Neural progenitor cell (in vitro differentiated cells): ENCODE results near the gene PUM1. TPM values are rescaled to one million over a fixed set of nuclear protein-coding genes. Genes with fewer than 3 reads are reported as not detected.

Experiments used
- DNase-seq: peaks from one replicate; pipeline ENCODE4 v3.0.0-alpha.2; 2016; ENCODE audit warnings: low spot score
- H2AFZ ChIP-seq: fragments of 200-600 bp; sonication (generic); replicated peaks from 2 replicates; pipeline ENCODE4 v1.6.1; 2016; ENCODE audit warnings: antibody characterized with exemption
- H3F3A ChIP-seq: fragments of 200-600 bp; sonication (generic); 2 replicates; pipeline ENCODE4 v1.6.1; 2016; ENCODE audit warnings: antibody characterized with exemption, low read depth
- H3K27ac ChIP-seq: fragments of 200-600 bp; sonication (generic); 2 replicates; pipeline ENCODE4 v1.5.1; 2016; ENCODE audit warnings: mild to moderate bottlenecking
- H3K27me3 ChIP-seq: fragments of 200-600 bp; sonication (generic); 2 replicates; pipeline ENCODE4 v1.6.1; 2016; ENCODE audit warnings: mild to moderate bottlenecking, moderate library complexity
- H3K36me3 ChIP-seq: fragments of 200-600 bp; sonication (generic); 2 replicates; pipeline ENCODE4 v1.5.1; 2016
- H3K4me1 ChIP-seq: fragments of 200-600 bp; sonication (generic); 2 replicates; pipeline ENCODE4 v1.6.1; 2016; ENCODE audit warnings: mixed run types
- H3K4me2 ChIP-seq: fragments of 200-600 bp; sonication (generic); 2 replicates; pipeline ENCODE4 v1.6.1; 2016
- H3K4me3 ChIP-seq: fragments of 200-600 bp; sonication (generic); 2 replicates; pipeline ENCODE4 v1.5.1; 2016
- H3K79me2 ChIP-seq: fragments of 200-600 bp; sonication (generic); 2 replicates; pipeline ENCODE4 v1.6.1; 2016; ENCODE audit warnings: low read depth
- H3K9ac ChIP-seq: fragments of 200-600 bp; sonication (generic); 2 replicates; pipeline ENCODE4 v1.6.1; 2016
- H3K9me3 ChIP-seq: fragments of 200-600 bp; sonication (generic); 2 replicates; pipeline ENCODE4 v1.5.1; 2016; ENCODE audit warnings: low read depth
- H4K20me1 ChIP-seq: fragments of 200-600 bp; sonication (generic); 2 replicates; pipeline ENCODE4 v1.6.1; 2016; ENCODE audit warnings: low read depth
- H3K27ac Mint-ChIP-seq: 3 replicates; pipeline ENCODE4 v1.8.0; 2021; ENCODE audit warnings: mixed read lengths
- H3K27me3 Mint-ChIP-seq: 2 replicates; pipeline ENCODE4 v1.8.0; 2022; ENCODE audit warnings: low read depth, mild to moderate bottlenecking, inconsistent platforms, moderate library complexity, mixed read lengths; ENCODE audit not compliant: insufficient read depth
- H3K36me3 Mint-ChIP-seq: 3 replicates; pipeline ENCODE4 v1.8.0; 2021; ENCODE audit warnings: mixed read lengths
- H3K4me1 Mint-ChIP-seq: 3 replicates; pipeline ENCODE4 v1.8.0; 2021; ENCODE audit warnings: mixed read lengths
- H3K4me3 Mint-ChIP-seq: 3 replicates; pipeline ENCODE4 v1.8.0; 2021; ENCODE audit warnings: mild to moderate bottlenecking, moderate library complexity, mixed read lengths
- H3K9me3 Mint-ChIP-seq: 3 replicates; pipeline ENCODE4 v1.8.0; 2020; ENCODE audit warnings: mixed read lengths
- EZH2 ChIP-seq: fragments of 200-600 bp; sonication (generic); IDR thresholded peaks from 2 replicates; pipeline ENCODE4 v1.6.1; 2017; ENCODE audit warnings: antibody characterized with exemption, mild to moderate bottlenecking, moderate library complexity
- EZH2phosphoT487 ChIP-seq: fragments of 200-600 bp; sonication (generic); IDR thresholded peaks from 2 replicates; pipeline ENCODE4 v1.6.1; 2017; ENCODE audit warnings: antibody characterized with exemption
- total RNA-seq: library from RNA; depleted of rRNA; stranded (reverse); fragments of >200 nt; gene quantifications from 2 replicates; pipeline ENCODE4 v1.2.3, GENCODE V29; 2015; ENCODE audit warnings: low replicate concordance
- TF ChIP-seq, protein P1 (sequence below): fragments of 200-600 bp; sonication (generic); IDR thresholded peaks from 2 replicates; pipeline ENCODE4 v1.5.1; 2017; ENCODE audit warnings: antibody characterized with exemption, mild to moderate bottlenecking

PUM1 gene
- total RNA-seq, 1 donor from 2014 or later: 130 TPM

- no peak overlapping the region for H3K4me2 ChIP-seq
- peaks cover 30% of the 10 kb centered on the region for H3K36me3 Mint-ChIP-seq
- H3K79me2 ChIP-seq: peaks cover 100% of the 10 kb centered on the region
- no peaks in the 10 kb centered on the region for H3K4me1 ChIP-seq
- H3K4me3 ChIP-seq: no peak overlapping the region
- no peak for DNase-seq
- H3F3A ChIP-seq: peaks cover 9% of the 10 kb centered on the region
- H3K27me3 ChIP-seq: no peaks in the 10 kb centered on the region
- TF ChIP-seq EZH2 (no peak), EZH2phosphoT487 (no peak)
- TF ChIP-seq, protein P1, sequence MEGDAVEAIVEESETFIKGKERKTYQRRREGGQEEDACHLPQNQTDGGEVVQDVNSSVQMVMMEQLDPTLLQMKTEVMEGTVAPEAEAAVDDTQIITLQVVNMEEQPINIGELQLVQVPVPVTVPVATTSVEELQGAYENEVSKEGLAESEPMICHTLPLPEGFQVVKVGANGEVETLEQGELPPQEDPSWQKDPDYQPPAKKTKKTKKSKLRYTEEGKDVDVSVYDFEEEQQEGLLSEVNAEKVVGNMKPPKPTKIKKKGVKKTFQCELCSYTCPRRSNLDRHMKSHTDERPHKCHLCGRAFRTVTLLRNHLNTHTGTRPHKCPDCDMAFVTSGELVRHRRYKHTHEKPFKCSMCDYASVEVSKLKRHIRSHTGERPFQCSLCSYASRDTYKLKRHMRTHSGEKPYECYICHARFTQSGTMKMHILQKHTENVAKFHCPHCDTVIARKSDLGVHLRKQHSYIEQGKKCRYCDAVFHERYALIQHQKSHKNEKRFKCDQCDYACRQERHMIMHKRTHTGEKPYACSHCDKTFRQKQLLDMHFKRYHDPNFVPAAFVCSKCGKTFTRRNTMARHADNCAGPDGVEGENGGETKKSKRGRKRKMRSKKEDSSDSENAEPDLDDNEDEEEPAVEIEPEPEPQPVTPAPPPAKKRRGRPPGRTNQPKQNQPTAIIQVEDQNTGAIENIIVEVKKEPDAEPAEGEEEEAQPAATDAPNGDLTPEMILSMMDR: no peak
- H3K9me3 ChIP-seq: no peaks in the 10 kb centered on the region
- peaks cover 2% of the 10 kb centered on the region for H3K27me3 Mint-ChIP-seq
- no peaks in the 10 kb centered on the region for H3K9me3 Mint-ChIP-seq
- H3K4me3 Mint-ChIP-seq: no peak overlapping the region
- H3K27ac ChIP-seq: no peak overlapping the region
- peaks cover 100% of the 10 kb centered on the region for H4K20me1 ChIP-seq
- H3K4me1 Mint-ChIP-seq: peaks cover 13% of the 10 kb centered on the region
- no peak overlapping the region for H3K9ac ChIP-seq
- H3K36me3 ChIP-seq: peaks cover 7% of the 10 kb centered on the region
- no peak overlapping the region for H3K27ac Mint-ChIP-seq
- H2AFZ ChIP-seq: no peak overlapping the region
These were observed 27.2 kb downstream of the PUM1 start for GRCh38 chr1:31038360-31038759.

- H3K27me3 ChIP-seq: no peaks in the 10 kb centered on the region
- peaks cover 100% of the 10 kb centered on the region for H4K20me1 ChIP-seq
- peaks cover 3% of the 10 kb centered on the region for H3K4me1 ChIP-seq
- Mint-ChIP-seq H3K9me3 (no peaks in the 10 kb centered on the region), H3K4me1 (peaks cover 13% of the 10 kb centered on the region), H3K27ac (no peak overlapping the region), H3K4me3 (no peak overlapping the region), H3K27me3 (peaks cover 2% of the 10 kb centered on the region), H3K36me3 (peaks cover 27% of the 10 kb centered on the region)
- H3K9ac ChIP-seq: no peak overlapping the region
- H3K4me2 ChIP-seq: no peak overlapping the region
- DNase-seq: no peak
- H3K9me3 ChIP-seq: no peaks in the 10 kb centered on the region
- H3F3A ChIP-seq: peaks cover 12% of the 10 kb centered on the region
- no peak for TF ChIP-seq EZH2phosphoT487
- TF ChIP-seq EZH2: no peak
- TF ChIP-seq, protein P1: no peak
- no peak overlapping the region for H2AFZ ChIP-seq
- H3K79me2 ChIP-seq: peaks cover 100% of the 10 kb centered on the region
- H3K36me3 ChIP-seq: peaks cover 5% of the 10 kb centered on the region
- H3K27ac ChIP-seq: no peak overlapping the region
- no peak overlapping the region for H3K4me3 ChIP-seq
These were observed 28.6 kb downstream of the PUM1 start for GRCh38 chr1:31036749-31037500.

DNA sequence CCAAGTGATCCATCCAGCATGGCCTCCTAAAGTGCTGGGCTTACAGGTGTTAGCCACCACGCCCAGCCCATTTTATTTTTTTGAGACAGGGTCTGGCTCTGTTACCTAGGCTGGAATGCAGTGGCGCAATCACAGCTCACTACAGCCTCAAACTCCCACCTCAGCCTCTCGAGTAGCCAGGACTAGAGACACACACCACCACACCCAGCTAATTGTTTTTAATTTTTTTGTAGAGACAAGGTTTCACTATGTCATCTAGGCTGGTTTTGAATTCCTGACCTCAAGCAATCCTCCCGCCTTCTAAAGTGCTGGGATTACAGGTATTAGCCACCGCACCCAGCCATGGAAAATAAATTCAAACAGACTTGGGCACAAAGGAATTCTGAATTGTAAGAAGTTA, 31.9 kb downstream of the PUM1 start:
- no peaks in the 10 kb centered on the region for H3K36me3 ChIP-seq
- H3K36me3 Mint-ChIP-seq: peaks cover 22% of the 10 kb centered on the region
- H3K27me3 ChIP-seq: no peaks in the 10 kb centered on the region
- H3K4me3 Mint-ChIP-seq: no peak overlapping the region
- peaks cover 2% of the 10 kb centered on the region for H3K27me3 Mint-ChIP-seq
- H3K27ac Mint-ChIP-seq: no peak overlapping the region
- H4K20me1 ChIP-seq: peaks cover 100% of the 10 kb centered on the region
- no peak overlapping the region for H2AFZ ChIP-seq
- TF ChIP-seq, protein P1: no peak
- no peak for TF ChIP-seq EZH2phosphoT487
- TF ChIP-seq EZH2: no peak
- DNase-seq: no peak
- no peaks in the 10 kb centered on the region for H3K9me3 Mint-ChIP-seq
- H3K4me3 ChIP-seq: no peak overlapping the region
- no peak overlapping the region for H3K9ac ChIP-seq
- no peak overlapping the region for H3K4me2 ChIP-seq
- no peak overlapping the region for H3K27ac ChIP-seq
- H3K79me2 ChIP-seq: peaks cover 100% of the 10 kb centered on the region
- peaks cover 14% of the 10 kb centered on the region for H3K4me1 ChIP-seq
- peaks cover 13% of the 10 kb centered on the region for H3K4me1 Mint-ChIP-seq
- no peaks in the 10 kb centered on the region for H3K9me3 ChIP-seq
- peaks cover 16% of the 10 kb centered on the region for H3F3A ChIP-seq
